Smooth muscle cell (in vitro differentiated cells): ENCODE data around the gene TBC1D22A. TPM values are rescaled to one million over a fixed set of nuclear protein-coding genes. Genes with fewer than 3 reads are reported as not detected.

Source experiments
- DNase-seq: peaks from one replicate; lab custom pipeline; 2025; ENCODE audit not compliant: unreplicated experiment; lab: John Stamatoyannopoulos, UW
- H2AFZ ChIP-seq: fragments of 200-600 bp; sonication (generic); 2 replicates; pipeline ENCODE4 v1.6.0; 2016; ENCODE audit warnings: antibody characterized with exemption, low read depth, mild to moderate bottlenecking
- H3F3A ChIP-seq: fragments of 200-600 bp; sonication (generic); 2 replicates; pipeline ENCODE4 v1.6.0; 2017; ENCODE audit warnings: antibody characterized with exemption, low read depth
- H3K27ac ChIP-seq: fragments of 200-600 bp; sonication (generic); 2 replicates; pipeline ENCODE4 v1.5.1; 2016; ENCODE audit warnings: low read depth, mild to moderate bottlenecking
- H3K27me3 ChIP-seq: fragments of 200-600 bp; sonication (generic); 2 replicates; pipeline ENCODE4 v1.6.1; 2016; ENCODE audit warnings: low read depth, mild to moderate bottlenecking
- H3K36me3 ChIP-seq: fragments of 200-600 bp; sonication (generic); 2 replicates; pipeline ENCODE4 v1.5.1; 2016; ENCODE audit warnings: low read depth
- H3K4me1 ChIP-seq: fragments of 200-600 bp; sonication (generic); 2 replicates; pipeline ENCODE4 v1.5.1; 2016; ENCODE audit warnings: low read depth
- H3K4me2 ChIP-seq: fragments of 200-600 bp; sonication (generic); 2 replicates; pipeline ENCODE4 v1.6.0; 2016; ENCODE audit warnings: mild to moderate bottlenecking
- H3K4me3 ChIP-seq: fragments of 200-600 bp; sonication (generic); 2 replicates; pipeline ENCODE4 v1.5.1; 2016; ENCODE audit warnings: mild to moderate bottlenecking
- H3K79me2 ChIP-seq: fragments of 200-600 bp; sonication (generic); 2 replicates; pipeline ENCODE4 v1.6.0; 2016; ENCODE audit warnings: low read depth, mild to moderate bottlenecking
- H3K9ac ChIP-seq: fragments of 200-600 bp; sonication (generic); 2 replicates; pipeline ENCODE4 v1.6.0; 2016; ENCODE audit warnings: low read depth
- H3K9me3 ChIP-seq: fragments of 200-600 bp; sonication (generic); replicated peaks from 2 replicates; pipeline ENCODE4 v1.5.1; 2016; ENCODE audit warnings: low read depth
- H4K20me1 ChIP-seq: fragments of 200-600 bp; sonication (generic); 2 replicates; pipeline ENCODE4 v1.6.0; 2016; ENCODE audit warnings: low read depth
- WGBS: methylation state at CpG from one replicate; pipeline ENCODE4 v1.1.7; 2016; ENCODE audit warnings: low lambda C conversion rate; 5-methylcytosine and 5-hydroxymethylcytosine counted together
- polyA plus RNA-seq: library from polyadenylated mRNA; unstranded; fragments of >200 nt; fragmentation: Nextera tagmentation; extraction: Ambion mirVana; gene quantifications from 2 replicates; pipeline ENCODE4 v1.2.1, GENCODE V29; 2016
- total RNA-seq: library from RNA; depleted of rRNA; stranded (reverse); fragments of >200 nt; gene quantifications from 2 replicates; pipeline ENCODE4 v1.2.3, GENCODE V29; 2014
- TF ChIP-seq, protein P1 (sequence below): fragments of 200-600 bp; sonication (generic); IDR thresholded peaks from 2 replicates; pipeline ENCODE4 v1.5.1; 2017; ENCODE audit warnings: borderline replicate concordance, mild to moderate bottlenecking, antibody characterized with exemption; ENCODE audit not compliant: insufficient read depth, poor library complexity, severe bottlenecking

The TBC1D22A gene
- total and polyA plus RNA-seq, 2 experiments from 2014 or later = 12.5 to 14.4 TPM

GRCh38 chr22:47032956-47033647, 270.7 kb downstream of the TBC1D22A start:
- 87% methylated on average over 15 of the region's 15 CpGs for WGBS
- TF ChIP-seq, protein P1, sequence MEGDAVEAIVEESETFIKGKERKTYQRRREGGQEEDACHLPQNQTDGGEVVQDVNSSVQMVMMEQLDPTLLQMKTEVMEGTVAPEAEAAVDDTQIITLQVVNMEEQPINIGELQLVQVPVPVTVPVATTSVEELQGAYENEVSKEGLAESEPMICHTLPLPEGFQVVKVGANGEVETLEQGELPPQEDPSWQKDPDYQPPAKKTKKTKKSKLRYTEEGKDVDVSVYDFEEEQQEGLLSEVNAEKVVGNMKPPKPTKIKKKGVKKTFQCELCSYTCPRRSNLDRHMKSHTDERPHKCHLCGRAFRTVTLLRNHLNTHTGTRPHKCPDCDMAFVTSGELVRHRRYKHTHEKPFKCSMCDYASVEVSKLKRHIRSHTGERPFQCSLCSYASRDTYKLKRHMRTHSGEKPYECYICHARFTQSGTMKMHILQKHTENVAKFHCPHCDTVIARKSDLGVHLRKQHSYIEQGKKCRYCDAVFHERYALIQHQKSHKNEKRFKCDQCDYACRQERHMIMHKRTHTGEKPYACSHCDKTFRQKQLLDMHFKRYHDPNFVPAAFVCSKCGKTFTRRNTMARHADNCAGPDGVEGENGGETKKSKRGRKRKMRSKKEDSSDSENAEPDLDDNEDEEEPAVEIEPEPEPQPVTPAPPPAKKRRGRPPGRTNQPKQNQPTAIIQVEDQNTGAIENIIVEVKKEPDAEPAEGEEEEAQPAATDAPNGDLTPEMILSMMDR = no peak
- H2AFZ ChIP-seq = no peak overlapping the region
- H3K4me3 ChIP-seq = no peak overlapping the region
- peaks cover 68% of the 10 kb centered on the region for H4K20me1 ChIP-seq
- H3K27me3 ChIP-seq = no peaks in the 10 kb centered on the region
- DNase-seq = no peak
- H3K36me3 ChIP-seq = no peaks in the 10 kb centered on the region
- peaks cover 9% of the 10 kb centered on the region for H3K4me1 ChIP-seq
- H3K79me2 ChIP-seq = no peaks in the 10 kb centered on the region
- H3K9ac ChIP-seq = no peak overlapping the region
- H3K9me3 ChIP-seq = no peaks in the 10 kb centered on the region
- H3K27ac ChIP-seq = no peak overlapping the region
- H3F3A ChIP-seq = no peaks in the 10 kb centered on the region
- no peak overlapping the region for H3K4me2 ChIP-seq

DNA sequence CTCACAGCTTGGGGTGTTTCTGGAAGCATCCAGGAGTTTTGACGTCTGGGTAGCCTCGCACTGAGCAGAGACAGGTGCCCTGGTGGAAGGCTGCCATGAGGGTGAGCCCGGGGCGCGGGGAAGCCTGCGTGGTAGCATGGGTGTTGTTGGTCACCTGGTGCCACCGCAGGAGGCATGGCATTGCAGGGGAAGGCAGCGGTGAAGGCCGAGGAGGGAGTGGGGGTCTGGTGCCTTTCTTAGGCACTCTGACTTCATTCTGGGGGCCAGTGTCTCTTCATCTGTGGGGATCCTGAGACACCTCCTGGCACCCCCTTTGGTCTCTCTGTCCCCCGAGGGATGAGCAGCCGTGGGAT, 271.2 kb downstream of the TBC1D22A start:
- H3K4me3 ChIP-seq = no peak overlapping the region

GRCh38 chr22:47034076-47034808, 271.8 kb downstream of the TBC1D22A start:
- DNase-seq = no peak
- Histone ChIP-seq H3K36me3 (no peaks in the 10 kb centered on the region), H3K9ac (no peak overlapping the region), H3K27ac (no peak overlapping the region), H4K20me1 (peaks cover 77% of the 10 kb centered on the region), H3K79me2 (no peaks in the 10 kb centered on the region), H2AFZ (no peak overlapping the region), H3K4me3 (no peak overlapping the region), H3K27me3 (no peaks in the 10 kb centered on the region), H3K4me1 (peaks cover 9% of the 10 kb centered on the region), H3F3A (no peaks in the 10 kb centered on the region), H3K4me2 (no peak overlapping the region), H3K9me3 (no peaks in the 10 kb centered on the region)
- TF ChIP-seq, protein P1 = no peak
- 85% methylated on average over 21 of the region's 21 CpGs for WGBS

More for the DNA sequence above, 271.2 kb downstream of the TBC1D22A start:
- Histone ChIP-seq H3K27me3 (no peaks in the 10 kb centered on the region), H3K9ac (no peak overlapping the region), H3K9me3 (no peaks in the 10 kb centered on the region), H4K20me1 (peaks cover 71% of the 10 kb centered on the region), H3F3A (no peaks in the 10 kb centered on the region), H3K4me2 (no peak overlapping the region), H3K79me2 (no peaks in the 10 kb centered on the region), H3K36me3 (no peaks in the 10 kb centered on the region), H3K4me1 (peaks cover 9% of the 10 kb centered on the region), H2AFZ (no peak overlapping the region), H3K27ac (no peak overlapping the region)
- 95% methylated on average over 11 of the region's 11 CpGs for WGBS
- TF ChIP-seq, protein P1 = no peak
- no peak for DNase-seq
